HFFc6 (cell line): ENCODE measurements around the gene HDC. TPM values are rescaled to one million over a fixed set of nuclear protein-coding genes. Genes with fewer than 3 reads are reported as not detected.

Source experiments
- DNase-seq: peaks from one replicate; pipeline ENCODE4 v3.0.0-alpha.2; 2018
- H3K27ac Mint-ChIP-seq: 2 replicates; pipeline ENCODE4 v1.8.0; 2020; ENCODE audit warnings: mild to moderate bottlenecking, mixed read lengths
- H3K27me3 Mint-ChIP-seq: 2 replicates; pipeline ENCODE4 v1.8.0; 2021; ENCODE audit warnings: mild to moderate bottlenecking, moderate library complexity, mixed read lengths; ENCODE audit not compliant: insufficient read depth
- H3K36me3 Mint-ChIP-seq: 2 replicates; pipeline ENCODE4 v1.8.0; 2021; ENCODE audit warnings: low read depth, mixed read lengths
- H3K4me1 Mint-ChIP-seq: 2 replicates; pipeline ENCODE4 v1.8.0; 2020; ENCODE audit warnings: low read depth, mixed read lengths
- H3K4me3 Mint-ChIP-seq: 2 replicates; pipeline ENCODE4 v1.8.0; 2020; ENCODE audit warnings: mild to moderate bottlenecking, moderate library complexity, mixed read lengths
- H3K9me3 Mint-ChIP-seq: 2 replicates; pipeline ENCODE4 v1.8.0; 2020; ENCODE audit warnings: mild to moderate bottlenecking, mixed read lengths
- total RNA-seq, 6 experiments: library from RNA; stranded (reverse); fragmentation: NEBNext Ultra II Directional; extraction: Animal tissue kit (Norgen Biotek cat#: 25700); gene quantifications; 2 replicates in 1 of 6; 3 replicates in 5 of 6; pipeline ENCODE4 v1.2.3, GENCODE V29; 2021
- TF ChIP-seq, protein P1 (sequence below): fragments of 200-600 bp; sonication (generic); IDR thresholded peaks from 2 replicates; pipeline ENCODE4 v1.5.0; 2021; ENCODE audit warnings: antibody characterized with exemption, mild to moderate bottlenecking

The HDC gene
- total RNA-seq, 6 experiments from 2014 or later: 0.07 TPM; not detected in 5

DNA sequence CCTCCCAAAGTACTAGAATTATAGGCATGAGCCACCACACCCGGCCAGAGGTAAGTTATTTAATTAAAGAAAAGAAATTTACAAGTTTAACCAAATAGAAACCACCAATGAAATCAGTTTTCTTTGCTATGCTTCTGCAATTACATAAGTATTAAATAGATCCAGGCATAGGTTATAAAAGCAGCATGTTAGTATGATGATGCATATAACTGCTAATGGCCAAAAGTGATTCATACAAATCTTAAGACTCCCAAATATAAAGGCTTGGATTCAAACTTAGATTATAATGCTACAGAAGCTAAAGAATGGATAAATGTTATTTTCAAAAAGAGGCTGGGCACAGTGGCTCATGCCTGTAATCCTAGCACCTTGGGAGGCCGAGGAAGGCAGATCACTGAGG is 32.8 kb upstream of the HDC start:
- no peaks in the 10 kb centered on the region for H3K27me3 Mint-ChIP-seq
- H3K4me3 Mint-ChIP-seq: no peak overlapping the region
- no peaks in the 10 kb centered on the region for H3K9me3 Mint-ChIP-seq
- H3K36me3 Mint-ChIP-seq: peaks cover 24% of the 10 kb centered on the region
- TF ChIP-seq, protein P1, sequence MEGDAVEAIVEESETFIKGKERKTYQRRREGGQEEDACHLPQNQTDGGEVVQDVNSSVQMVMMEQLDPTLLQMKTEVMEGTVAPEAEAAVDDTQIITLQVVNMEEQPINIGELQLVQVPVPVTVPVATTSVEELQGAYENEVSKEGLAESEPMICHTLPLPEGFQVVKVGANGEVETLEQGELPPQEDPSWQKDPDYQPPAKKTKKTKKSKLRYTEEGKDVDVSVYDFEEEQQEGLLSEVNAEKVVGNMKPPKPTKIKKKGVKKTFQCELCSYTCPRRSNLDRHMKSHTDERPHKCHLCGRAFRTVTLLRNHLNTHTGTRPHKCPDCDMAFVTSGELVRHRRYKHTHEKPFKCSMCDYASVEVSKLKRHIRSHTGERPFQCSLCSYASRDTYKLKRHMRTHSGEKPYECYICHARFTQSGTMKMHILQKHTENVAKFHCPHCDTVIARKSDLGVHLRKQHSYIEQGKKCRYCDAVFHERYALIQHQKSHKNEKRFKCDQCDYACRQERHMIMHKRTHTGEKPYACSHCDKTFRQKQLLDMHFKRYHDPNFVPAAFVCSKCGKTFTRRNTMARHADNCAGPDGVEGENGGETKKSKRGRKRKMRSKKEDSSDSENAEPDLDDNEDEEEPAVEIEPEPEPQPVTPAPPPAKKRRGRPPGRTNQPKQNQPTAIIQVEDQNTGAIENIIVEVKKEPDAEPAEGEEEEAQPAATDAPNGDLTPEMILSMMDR: no peak
- H3K27ac Mint-ChIP-seq: peak overlapping the region; percentile 59
- peaks cover 17% of the 10 kb centered on the region; the same call in 1 of the 2 replicates for H3K4me1 Mint-ChIP-seq
- peak; percentile 28 for DNase-seq

DNA sequence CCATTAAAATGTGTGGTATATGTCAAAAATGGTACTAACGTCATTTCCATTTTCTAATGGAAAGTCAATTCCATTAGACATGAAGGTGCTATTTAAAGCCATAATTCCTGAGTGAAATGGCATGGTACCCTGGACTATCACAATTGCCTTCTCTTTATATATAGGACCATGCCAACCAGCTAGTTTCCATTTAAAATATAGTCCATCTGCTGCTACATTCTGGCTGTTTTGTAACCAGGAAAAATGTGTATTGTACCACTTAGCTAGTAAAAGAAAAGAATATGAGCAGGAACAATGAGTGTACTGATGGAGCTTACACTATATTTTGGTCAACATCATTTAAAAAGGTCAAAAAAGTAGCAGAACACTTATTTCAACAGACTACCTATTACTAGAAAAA is 30.4 kb upstream of the HDC start:
- Mint-ChIP-seq H3K4me3 (no peak overlapping the region), H3K27ac (no peak overlapping the region), H3K36me3 (peaks cover 15% of the 10 kb centered on the region), H3K4me1 (peaks cover 17% of the 10 kb centered on the region; the same call in 1 of the 2 replicates), H3K9me3 (no peaks in the 10 kb centered on the region), H3K27me3 (no peaks in the 10 kb centered on the region)
- TF ChIP-seq, protein P1: no peak
- DNase-seq: no peak

DNA sequence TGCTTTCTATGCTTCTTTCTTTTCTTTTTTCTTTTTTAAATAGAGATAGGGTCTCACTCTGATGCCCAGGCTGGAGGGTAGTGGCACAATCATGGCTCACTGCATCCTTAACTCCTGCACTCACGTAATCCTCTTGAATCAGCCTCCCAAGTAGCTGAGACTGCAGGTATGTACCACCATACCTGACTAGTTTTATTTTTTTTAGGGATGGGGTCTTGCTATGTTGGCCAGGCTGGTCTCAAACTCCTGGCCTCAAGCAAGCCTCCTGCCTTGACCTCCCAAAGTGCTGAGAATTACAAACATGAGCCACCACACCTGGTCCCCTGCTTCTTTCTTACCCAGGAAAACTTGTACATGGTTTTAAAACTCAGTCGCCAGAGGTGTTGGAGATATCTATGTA is 24.2 kb upstream of the HDC start:
- no peaks in the 10 kb centered on the region for H3K27me3 Mint-ChIP-seq
- H3K4me1 Mint-ChIP-seq: no peaks in the 10 kb centered on the region
- no peak overlapping the region for H3K4me3 Mint-ChIP-seq
- DNase-seq: no peak
- no peaks in the 10 kb centered on the region for H3K9me3 Mint-ChIP-seq
- H3K36me3 Mint-ChIP-seq: peaks cover 6% of the 10 kb centered on the region
- no peak overlapping the region for H3K27ac Mint-ChIP-seq
- TF ChIP-seq, protein P1: no peak

DNA sequence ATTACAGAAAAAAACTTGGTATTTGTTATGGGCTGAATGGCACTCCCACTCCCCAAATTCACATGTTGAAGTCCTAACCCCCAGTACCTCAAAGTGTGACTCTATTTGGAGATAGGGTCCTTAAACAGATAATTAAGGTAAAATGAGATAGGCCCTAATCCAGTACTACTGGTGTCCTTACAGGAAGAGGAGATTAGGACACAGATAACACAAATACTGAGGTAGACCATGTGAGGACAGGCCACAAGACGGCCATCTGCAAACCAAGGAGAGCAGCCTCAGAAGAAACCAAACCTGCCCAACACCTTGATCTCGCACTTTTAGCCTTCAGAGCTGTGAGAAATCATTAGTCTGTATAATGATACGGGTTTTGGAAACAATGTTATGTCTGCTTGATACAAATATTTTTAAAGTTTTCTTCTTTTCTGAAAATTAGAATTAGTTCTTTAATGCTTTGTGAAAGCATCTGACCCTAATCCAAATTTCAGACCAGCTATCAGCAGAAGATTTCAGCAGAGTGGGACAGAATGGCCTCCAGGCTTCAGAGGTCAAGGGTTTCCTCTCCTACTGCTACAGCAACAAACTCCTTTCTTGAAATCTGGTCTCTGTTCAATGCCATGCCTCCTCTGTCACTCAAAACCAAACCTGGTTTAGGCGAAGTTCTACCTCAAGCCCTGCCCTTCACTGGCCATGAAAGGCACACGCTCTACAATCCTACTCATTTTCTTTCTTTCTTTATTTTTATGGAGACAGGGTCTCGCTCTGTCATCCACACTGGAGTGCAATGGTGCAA is 22.0 kb upstream of the HDC start:
- H3K27me3 Mint-ChIP-seq: no peaks in the 10 kb centered on the region
- no peaks in the 10 kb centered on the region for H3K9me3 Mint-ChIP-seq
- no peak overlapping the region for H3K27ac Mint-ChIP-seq
- H3K4me3 Mint-ChIP-seq: no peak overlapping the region
- no peak for DNase-seq
- TF ChIP-seq, protein P1: no peak
- H3K4me1 Mint-ChIP-seq: no peaks in the 10 kb centered on the region
- peaks cover 6% of the 10 kb centered on the region for H3K36me3 Mint-ChIP-seq

DNA sequence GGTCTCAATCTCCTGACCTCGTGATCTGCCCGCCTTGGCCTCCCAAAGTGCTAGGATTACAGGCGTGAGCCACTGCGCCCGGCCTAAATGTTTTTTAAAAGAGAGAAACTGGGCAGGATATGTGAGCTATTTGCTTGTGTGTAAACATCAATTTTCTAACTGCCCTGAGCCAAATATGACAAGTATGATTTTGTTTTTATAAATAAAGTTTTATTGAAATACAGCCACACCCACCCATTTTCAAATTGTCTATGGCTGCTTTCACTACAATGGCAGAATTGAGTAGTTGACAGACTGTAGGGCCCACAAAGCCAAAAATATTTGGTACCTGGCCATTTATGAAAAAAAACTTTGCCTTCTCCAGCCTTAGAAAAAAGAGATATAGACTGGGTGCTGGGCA is 15.9 kb upstream of the HDC start:
- Mint-ChIP-seq H3K27ac (no peak overlapping the region), H3K36me3 (peaks cover 14% of the 10 kb centered on the region), H3K4me3 (no peak overlapping the region), H3K9me3 (no peaks in the 10 kb centered on the region), H3K27me3 (no peaks in the 10 kb centered on the region; the same call in 1 of the 2 replicates), H3K4me1 (peaks cover 9% of the 10 kb centered on the region)
- TF ChIP-seq, protein P1: no peak
- no peak for DNase-seq
